Thyroid gland (tissue), 4 donors: ENCODE results near the gene PROK2. TPM values are rescaled to one million over a fixed set of nuclear protein-coding genes. Genes with fewer than 3 reads are reported as not detected.

ENCODE experiments used
- DNase-seq, 2 donors: peaks; one replicate each; pipeline ENCODE4 v3.0.0-alpha.2; 2019
- H3K27ac ChIP-seq, 3 donors: fragments of 200-600 bp; sonication (generic); 1 replicate in 2 of 3; 2 replicates in 1 of 3; pipeline ENCODE4 v1.5.1; 2016 to 2019; ENCODE audit warnings: mild to moderate bottlenecking in 1 of 3, moderate library complexity in 1 of 3
- H3K27me3 ChIP-seq: fragments of 200-600 bp; sonication (generic); one replicate; pipeline ENCODE4 v1.5.1; 2019
- H3K36me3 ChIP-seq, 2 donors: fragments of 200-600 bp; sonication (generic); one replicate each; pipeline ENCODE4 v1.5.1; 2016 to 2019
- H3K4me1 ChIP-seq, 2 donors: fragments of 200-600 bp; sonication (generic); one replicate each; pipeline ENCODE4 v1.5.1; 2017 to 2019
- H3K4me3 ChIP-seq, 3 donors: fragments of 200-600 bp; sonication (generic); replicated peaks in 1 of 3; 1 replicate in 2 of 3; 2 replicates in 1 of 3; pipeline ENCODE4 v1.5.1; 2016; ENCODE audit warnings: mild to moderate bottlenecking in 1 of 3
- H3K9me3 ChIP-seq: fragments of 200-600 bp; sonication (generic); one replicate; pipeline ENCODE4 v1.5.1; 2017
- CTCF ChIP-seq, 6 experiments: fragments of 200-600 bp in 3 of 6; fragments of 450-650 bp in 3 of 6; sonication (generic) in 3 of 6; IDR thresholded peaks; one replicate each; pipeline ENCODE4 v1.5.1; 2016 to 2019; ENCODE audit warnings: antibody characterized with exemption in 6 of 6, mild to moderate bottlenecking in 2 of 6, inconsistent platforms in 1 of 6, moderate library complexity in 1 of 6
- POLR2A ChIP-seq, 2 donors: fragments of 450-650 bp; IDR thresholded peaks; one replicate each; pipeline ENCODE4 v1.6.1; 2017; ENCODE audit warnings: antibody characterized with exemption in 2 of 2, mild to moderate bottlenecking in 2 of 2, moderate library complexity in 1 of 2
- WGBS, 2 donors: methylation state at CpG; one replicate each; pipeline ENCODE4 v1.1.5; 2017; 5-methylcytosine and 5-hydroxymethylcytosine counted together
- intact Hi-C: fragments of 100-400 bp; cut with DNase I; formaldehyde crosslinking; loops from one replicate; pipeline ENCODE4 v1.15.1; 2023
- total RNA-seq, 4 donors: library from RNA; depleted of rRNA; stranded (reverse); fragments of >200 nt; gene quantifications; one replicate each; pipeline ENCODE4 v1.2.3, GENCODE V29; 2016

The PROK2 gene
- total RNA-seq, 4 donors from 2014 or later = not detected

GRCh38 chr3:71776538-71776937 is 8.4 kb downstream of the PROK2 start:
- intact Hi-C loops = no loop called here
- H3K4me3 ChIP-seq = no peak overlapping the region
- H3K4me1 ChIP-seq = no peaks in the 10 kb centered on the region
- WGBS, 2 donors = 40 to 45% methylated on average over 6 of the region's 6 CpGs
- TF ChIP-seq CTCF (IDR thresholded peaks at IDR 0.05) (no peak), POLR2A (IDR thresholded peaks at IDR 0.05) (no peak)
- no peak for DNase-seq
- H3K27ac ChIP-seq = no peak overlapping the region
- H3K27me3 ChIP-seq = no peaks in the 10 kb centered on the region
- no peaks in the 10 kb centered on the region for H3K9me3 ChIP-seq
- no peaks in the 10 kb centered on the region for H3K36me3 ChIP-seq

- no peak overlapping the region for H3K27ac ChIP-seq
- no peaks in the 10 kb centered on the region for H3K9me3 ChIP-seq
- H3K27me3 ChIP-seq = no peaks in the 10 kb centered on the region
- intact Hi-C loops = no loop called here
- H3K4me1 ChIP-seq = no peaks in the 10 kb centered on the region
- no peak for DNase-seq
- TF ChIP-seq CTCF (IDR thresholded peaks at IDR 0.05) (no peak), POLR2A (IDR thresholded peaks at IDR 0.05) (no peak)
- no peak overlapping the region for H3K4me3 ChIP-seq
- WGBS, 2 donors = 56 to 69% methylated on average over 1 of the region's 1 CpG
- no peaks in the 10 kb centered on the region for H3K36me3 ChIP-seq
These were observed 13.1 kb downstream of the PROK2 start for GRCh38 chr3:71771884-71772283.

- intact Hi-C loops = no loop called here
- H3K9me3 ChIP-seq = no peaks in the 10 kb centered on the region
- no peak for DNase-seq
These were observed 13.8 kb downstream of the PROK2 start for GRCh38 chr3:71771126-71771525.

GRCh38 chr3:71763426-71763825 is 21.5 kb downstream of the PROK2 start:
- Histone ChIP-seq H3K4me1 (no peaks in the 10 kb centered on the region), H3K27me3 (no peaks in the 10 kb centered on the region), H3K4me3 (no peak overlapping the region), H3K27ac (no peak overlapping the region), H3K36me3 (no peaks in the 10 kb centered on the region), H3K9me3 (no peaks in the 10 kb centered on the region)
- no peak for TF ChIP-seq POLR2A (IDR thresholded peaks at IDR 0.05)
- no peak for TF ChIP-seq CTCF (IDR thresholded peaks at IDR 0.05)
- 81% methylated on average over 5 of the region's 5 CpGs for WGBS, 2 donors
- DNase-seq = no peak
- intact Hi-C loops = no loop called here

More at GRCh38 chr3:71771126-71771525, 13.8 kb downstream of the PROK2 start:
- TF ChIP-seq POLR2A (IDR thresholded peaks at IDR 0.05) (no peak), CTCF (IDR thresholded peaks at IDR 0.05) (no peak)
- no peaks in the 10 kb centered on the region for H3K36me3 ChIP-seq
- no peak overlapping the region for H3K4me3 ChIP-seq
- no peaks in the 10 kb centered on the region for H3K4me1 ChIP-seq
- no peak overlapping the region for H3K27ac ChIP-seq
- no peaks in the 10 kb centered on the region for H3K27me3 ChIP-seq
- WGBS, 2 donors = 76 to 77% methylated on average over 5 of the region's 5 CpGs

GRCh38 chr3:71760140-71760539 is 24.8 kb downstream of the PROK2 start:
- H3K27me3 ChIP-seq = no peaks in the 10 kb centered on the region
- no peak overlapping the region for H3K27ac ChIP-seq
- DNase-seq = no peak
- TF ChIP-seq POLR2A (IDR thresholded peaks at IDR 0.05) (no peak), CTCF (IDR thresholded peaks at IDR 0.05) (no peak)
- H3K36me3 ChIP-seq = no peaks in the 10 kb centered on the region
- no peaks in the 10 kb centered on the region for H3K4me1 ChIP-seq
- intact Hi-C loops = no loop called here
- 100% methylated on average over 1 of the region's 1 CpG for WGBS, 2 donors
- no peaks in the 10 kb centered on the region for H3K9me3 ChIP-seq
- no peak overlapping the region for H3K4me3 ChIP-seq
